Measurements from ENCODE around the gene SLC22A23.

The SLC22A23 gene

DNA sequence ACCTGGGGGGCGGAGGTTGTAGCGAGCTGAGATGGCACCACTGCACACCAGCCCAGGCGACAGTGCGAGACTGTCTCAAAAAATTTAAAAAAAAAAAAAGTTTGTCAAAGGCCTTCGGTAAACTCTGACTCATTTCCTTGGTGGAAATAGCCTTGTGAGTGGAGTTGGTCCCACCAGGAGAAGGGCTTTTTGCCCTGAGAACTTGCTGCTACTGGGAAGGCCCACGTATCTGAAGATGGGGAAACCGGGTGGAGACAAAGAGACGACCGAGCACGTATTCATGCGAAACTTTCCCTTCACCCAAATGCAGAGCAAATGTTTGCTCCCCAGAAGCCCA is 51.7 kb downstream of the SLC22A23 start:
- H3K4me3 Mint-ChIP-seq: no peak overlapping the region
- no peaks in the 10 kb centered on the region for H3K4me1 Mint-ChIP-seq (ENCODE audit: low read depth)
- H3K9me3 Mint-ChIP-seq: no peaks in the 10 kb centered on the region
- peaks cover 21% of the 10 kb centered on the region for H3K27me3 Mint-ChIP-seq (ENCODE audit: low read depth)
- H3K27ac Mint-ChIP-seq: no peak overlapping the region
- H3K36me3 Mint-ChIP-seq (ENCODE audit: low read depth): no peaks in the 10 kb centered on the region
- no peak for DNase-seq (ENCODE audit: low spot score)

DNA sequence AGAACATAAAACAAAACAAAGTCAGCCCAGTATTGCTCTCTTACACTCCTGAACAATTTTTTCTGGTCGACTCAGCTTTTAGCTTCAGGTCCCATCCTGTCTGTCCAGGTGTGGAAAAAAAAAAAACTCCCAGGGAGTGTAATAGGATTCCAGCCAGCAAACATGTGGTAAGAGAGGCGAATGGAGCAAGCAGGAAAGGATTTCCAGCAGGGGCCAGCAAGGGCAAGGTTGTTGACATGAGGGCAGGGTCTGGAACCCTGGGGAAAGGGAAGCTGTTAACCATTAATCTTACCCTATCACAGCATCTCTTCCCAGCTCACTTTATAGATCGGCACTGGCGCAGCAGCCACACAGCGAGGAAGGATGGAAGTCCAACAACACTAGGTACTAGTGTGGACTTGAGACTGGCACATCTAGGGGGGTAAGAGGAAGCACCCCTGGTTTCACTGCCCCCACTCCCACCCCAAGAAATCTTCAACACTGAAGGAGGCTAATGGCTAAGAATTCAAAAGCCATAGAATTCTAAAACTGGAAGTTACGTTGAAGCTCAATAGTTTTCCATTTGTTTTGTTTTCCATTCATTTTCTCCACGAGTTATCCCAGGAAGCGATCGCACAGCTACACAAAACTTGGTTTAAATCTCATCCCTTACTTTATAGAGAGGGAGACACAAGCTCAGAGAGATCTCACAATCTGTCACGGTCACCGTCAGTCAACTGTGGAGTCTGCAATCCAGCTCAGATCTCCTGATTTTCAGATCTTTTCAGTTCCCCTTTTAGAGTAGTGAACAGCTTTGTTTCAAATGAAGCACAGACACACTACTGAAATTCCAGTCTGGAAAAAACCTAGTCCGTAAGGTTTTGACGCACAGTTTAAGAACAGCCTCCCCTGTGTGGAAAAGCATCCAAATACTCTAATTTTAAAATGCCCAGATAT is 53.3 kb downstream of the SLC22A23 start:
- H3K4me1 Mint-ChIP-seq (ENCODE audit: low read depth): no peaks in the 10 kb centered on the region
- no peak overlapping the region for H3K27ac Mint-ChIP-seq
- H3K27me3 Mint-ChIP-seq (ENCODE audit: low read depth): peaks cover 12% of the 10 kb centered on the region
- H3K4me3 Mint-ChIP-seq: no peak overlapping the region
- H3K36me3 Mint-ChIP-seq (ENCODE audit: low read depth): no peaks in the 10 kb centered on the region
- no peaks in the 10 kb centered on the region for H3K9me3 Mint-ChIP-seq
- DNase-seq (ENCODE audit: low spot score): no peak

DNA sequence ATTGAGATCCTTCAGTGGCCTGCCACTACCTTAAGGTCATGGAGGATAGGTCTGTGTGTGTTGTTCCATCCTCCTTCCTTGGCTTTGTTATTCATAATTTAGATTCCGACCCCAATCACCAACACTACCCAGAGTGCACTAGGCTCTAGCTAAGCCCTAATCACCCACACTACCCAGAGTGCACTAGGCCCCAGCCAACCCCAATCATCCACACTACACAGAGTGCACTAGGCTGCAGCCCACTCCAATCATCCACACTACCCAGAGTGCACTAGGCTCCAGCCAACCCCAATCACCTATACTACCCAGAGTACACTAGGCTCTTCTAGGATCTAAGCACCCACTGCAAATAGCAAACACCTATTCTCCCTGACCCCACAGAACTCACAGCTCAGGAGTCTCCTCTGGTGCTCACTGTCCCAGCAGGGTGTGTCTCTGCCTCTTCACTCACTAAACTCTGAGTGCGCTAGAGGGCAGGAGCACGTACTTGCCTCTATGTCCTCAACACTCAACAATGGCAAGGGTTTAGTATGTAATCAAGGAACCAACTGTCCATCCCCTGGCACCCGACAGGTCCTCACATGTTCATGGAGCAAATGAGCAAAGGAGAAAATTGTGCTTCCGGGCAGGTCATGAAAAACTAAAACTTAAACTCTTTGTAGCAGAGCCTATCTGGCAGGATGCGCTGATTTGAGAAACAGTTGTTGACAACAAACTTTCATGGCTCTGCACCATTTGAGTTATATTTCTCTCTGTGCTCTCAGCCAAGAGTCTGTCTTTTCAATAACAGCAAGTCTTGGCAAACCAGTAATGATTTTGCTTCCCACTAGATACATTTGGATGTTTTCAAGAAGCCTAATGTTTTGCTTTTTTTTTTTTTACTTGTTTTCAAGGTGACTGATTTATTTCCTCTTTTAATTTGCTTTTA is 54.3 kb downstream of the SLC22A23 start:
- Mint-ChIP-seq H3K4me3 (no peak overlapping the region), H3K4me1 (ENCODE audit: low read depth) (no peaks in the 10 kb centered on the region), H3K36me3 (ENCODE audit: low read depth) (no peaks in the 10 kb centered on the region), H3K27ac (no peak overlapping the region), H3K27me3 (ENCODE audit: low read depth) (peaks cover 12% of the 10 kb centered on the region), H3K9me3 (no peaks in the 10 kb centered on the region)
- DNase-seq (ENCODE audit: low spot score): no peak

DNA sequence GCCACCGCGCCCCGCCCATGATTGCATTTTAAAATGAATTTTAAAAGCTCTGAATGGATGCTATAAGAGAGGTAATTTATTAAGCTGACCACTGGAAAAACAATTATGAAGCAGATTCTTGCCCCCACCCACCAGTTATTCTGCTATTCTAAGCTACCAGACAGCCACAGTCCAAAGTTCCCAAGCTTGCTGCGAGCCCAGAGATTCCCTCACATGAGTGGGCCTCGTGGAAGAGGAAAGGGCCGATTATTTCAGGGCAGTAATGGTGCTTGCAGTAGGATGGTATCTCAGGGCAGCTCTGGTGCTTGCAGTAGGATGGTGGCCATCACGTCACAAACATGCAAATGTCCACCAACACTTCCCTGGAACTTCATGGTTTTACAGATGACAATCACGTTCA is 56.7 kb downstream of the SLC22A23 start:
- no peak overlapping the region for H3K4me3 Mint-ChIP-seq
- no peak overlapping the region for H3K27ac Mint-ChIP-seq
- no peaks in the 10 kb centered on the region for H3K9me3 Mint-ChIP-seq
- no peaks in the 10 kb centered on the region for H3K4me1 Mint-ChIP-seq (ENCODE audit: low read depth)
- H3K36me3 Mint-ChIP-seq (ENCODE audit: low read depth): no peaks in the 10 kb centered on the region
- no peak for DNase-seq (ENCODE audit: low spot score)
- peaks cover 8% of the 10 kb centered on the region for H3K27me3 Mint-ChIP-seq (ENCODE audit: low read depth)

DNA sequence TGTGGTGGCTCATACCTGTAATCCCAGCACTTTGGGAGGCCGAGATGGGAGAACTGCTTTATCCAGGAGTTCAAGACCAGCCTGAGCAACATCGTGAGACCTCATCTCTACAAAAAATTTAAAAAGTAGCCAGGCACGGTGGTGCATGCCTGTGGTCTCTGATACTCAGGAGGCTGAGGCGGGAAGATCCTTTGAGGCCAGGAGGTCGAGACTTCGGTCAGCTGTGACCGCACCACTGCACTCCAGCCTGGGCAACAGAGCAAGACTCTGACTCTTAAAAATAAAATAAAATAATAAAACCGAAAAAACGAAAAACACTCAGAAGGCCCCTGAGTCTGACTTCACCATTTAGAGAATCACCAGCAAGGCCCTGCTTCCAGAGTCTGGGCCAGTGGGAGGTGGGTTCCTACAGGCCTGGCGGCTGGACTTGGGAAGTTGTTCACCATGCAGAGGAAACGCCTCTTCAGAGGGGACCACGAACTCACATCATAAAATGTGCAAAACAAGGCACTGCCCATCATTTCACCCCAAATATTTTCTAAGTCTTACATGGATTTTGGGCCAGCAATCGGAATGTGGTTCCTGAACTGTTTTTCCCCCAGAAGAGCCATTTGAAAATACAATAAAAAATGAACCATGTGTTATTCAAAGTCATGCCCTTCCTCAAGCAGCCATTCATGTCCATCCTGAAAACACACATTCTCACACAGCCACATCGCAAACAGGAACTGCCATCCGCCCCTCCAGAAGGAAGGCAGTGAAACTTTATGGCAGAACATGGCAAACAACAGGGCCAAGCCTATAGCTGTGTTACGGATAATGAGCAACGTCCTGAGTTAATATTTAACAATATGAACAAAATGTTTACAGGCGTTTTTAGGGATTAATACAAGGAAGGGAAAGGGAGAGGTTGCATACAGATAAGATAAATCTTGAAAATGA is 57.8 kb downstream of the SLC22A23 start:
- peaks cover 5% of the 10 kb centered on the region for H3K27me3 Mint-ChIP-seq (ENCODE audit: low read depth)
- H3K9me3 Mint-ChIP-seq: no peaks in the 10 kb centered on the region
- no peaks in the 10 kb centered on the region for H3K36me3 Mint-ChIP-seq (ENCODE audit: low read depth)
- DNase-seq (ENCODE audit: low spot score): no peak
- no peaks in the 10 kb centered on the region for H3K4me1 Mint-ChIP-seq (ENCODE audit: low read depth)
- no peak overlapping the region for H3K27ac Mint-ChIP-seq
- H3K4me3 Mint-ChIP-seq: no peak overlapping the region

DNA sequence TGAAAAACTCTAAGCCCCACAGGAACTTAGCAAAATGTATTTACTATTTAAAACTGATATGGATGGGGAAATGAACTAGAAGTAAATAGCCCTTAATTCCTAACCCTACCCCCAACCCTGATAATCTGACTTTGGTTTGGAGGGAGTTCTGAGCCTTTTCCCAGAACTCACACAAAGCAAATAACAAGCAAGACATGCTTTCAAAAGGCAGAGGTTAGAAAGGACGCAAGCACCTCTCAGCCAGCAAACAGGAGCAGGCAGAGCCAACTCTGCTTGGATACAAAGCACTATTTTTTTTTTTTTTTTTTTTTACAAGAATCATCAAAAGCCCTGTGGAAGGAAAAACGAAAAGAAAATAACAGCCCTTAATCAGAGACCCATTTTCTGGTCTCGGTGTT is 58.7 kb downstream of the SLC22A23 start:
- no peak overlapping the region for H3K4me3 Mint-ChIP-seq
- no peaks in the 10 kb centered on the region for H3K4me1 Mint-ChIP-seq (ENCODE audit: low read depth)
- no peak overlapping the region for H3K27ac Mint-ChIP-seq
- H3K36me3 Mint-ChIP-seq (ENCODE audit: low read depth): no peaks in the 10 kb centered on the region
- H3K27me3 Mint-ChIP-seq (ENCODE audit: low read depth): peaks cover 5% of the 10 kb centered on the region
- DNase-seq (ENCODE audit: low spot score): no peak
- no peaks in the 10 kb centered on the region for H3K9me3 Mint-ChIP-seq

DNA sequence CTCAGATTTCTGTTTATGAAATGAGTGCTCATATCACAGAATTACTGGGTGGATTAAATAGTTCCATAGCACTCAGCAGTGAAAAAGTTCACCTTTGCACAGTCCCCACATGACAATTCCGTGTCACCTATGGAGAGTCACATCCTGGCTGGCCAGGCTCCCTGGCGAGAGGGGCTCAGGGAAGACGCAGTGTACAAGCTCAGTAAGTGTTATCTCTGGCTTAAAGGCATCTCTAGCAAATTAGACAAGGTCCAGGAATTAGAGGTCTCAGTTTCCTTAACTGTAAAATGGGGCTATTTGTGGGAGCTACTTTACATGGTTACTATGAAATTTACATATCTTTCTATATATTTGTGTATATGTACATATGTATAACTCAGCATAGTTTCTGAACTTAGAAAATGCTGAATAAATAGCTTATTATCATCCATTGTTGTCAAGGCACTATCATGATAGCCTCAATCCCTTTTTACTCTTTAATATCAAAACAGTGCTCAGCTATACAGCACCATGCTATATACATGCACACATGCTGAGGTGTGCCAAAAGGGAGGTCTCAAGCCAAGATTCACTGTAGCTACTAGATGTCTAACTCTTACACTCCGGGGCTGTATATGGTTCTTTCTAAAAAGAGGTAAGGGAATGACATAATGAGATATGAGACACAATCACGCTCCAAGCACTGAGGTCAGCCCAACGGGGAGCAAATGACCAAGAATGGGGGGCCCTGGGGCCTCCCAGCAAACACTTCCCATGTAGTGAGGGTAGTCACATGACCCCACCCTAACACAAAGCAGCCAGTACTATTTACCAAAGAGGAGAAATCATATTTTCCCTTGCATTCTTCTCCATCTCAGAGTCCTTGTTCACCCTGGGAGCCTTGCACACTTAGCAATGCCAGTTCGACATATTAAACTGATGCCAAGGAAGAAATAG is 59.4 kb downstream of the SLC22A23 start:
- H3K9me3 Mint-ChIP-seq: no peaks in the 10 kb centered on the region
- H3K27ac Mint-ChIP-seq: no peak overlapping the region
- peaks cover 5% of the 10 kb centered on the region for H3K27me3 Mint-ChIP-seq (ENCODE audit: low read depth)
- no peaks in the 10 kb centered on the region for H3K4me1 Mint-ChIP-seq (ENCODE audit: low read depth)
- no peaks in the 10 kb centered on the region for H3K36me3 Mint-ChIP-seq (ENCODE audit: low read depth)
- DNase-seq (ENCODE audit: low spot score): no peak
- H3K4me3 Mint-ChIP-seq: no peak overlapping the region

DNA sequence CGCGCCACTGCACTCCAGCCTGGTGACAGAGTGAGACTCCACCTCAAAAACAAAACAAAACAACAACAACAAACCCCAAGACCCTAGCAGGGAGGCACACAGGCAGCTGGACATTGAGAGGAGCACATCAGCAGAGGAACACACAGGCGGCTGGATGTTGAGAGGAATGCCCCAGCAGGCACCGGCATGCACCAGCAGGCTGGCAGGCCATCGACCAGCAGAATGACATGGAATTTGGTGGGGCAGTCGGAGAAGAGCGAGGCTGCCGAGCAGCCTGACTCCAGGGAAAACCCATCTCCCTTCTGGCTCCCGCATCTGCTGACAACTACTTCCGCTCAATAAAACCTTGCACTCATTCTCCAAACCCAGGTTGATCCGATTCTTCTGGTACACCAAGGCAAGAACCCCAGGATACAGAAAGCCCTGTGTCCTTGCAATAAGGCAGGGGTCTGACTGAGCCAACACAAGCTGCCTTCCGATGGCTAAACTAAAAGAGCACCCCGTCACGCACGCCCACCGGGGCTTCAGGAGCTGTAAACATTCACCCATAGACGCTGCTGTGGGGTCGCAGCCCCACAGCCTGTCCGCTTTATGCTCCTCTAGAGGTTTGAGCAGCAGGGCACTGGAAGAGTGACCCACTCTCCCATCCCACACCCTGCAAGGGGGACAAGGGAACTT is 60.2 kb downstream of the SLC22A23 start:
- Mint-ChIP-seq H3K27ac (no peak overlapping the region), H3K4me3 (no peak overlapping the region), H3K36me3 (ENCODE audit: low read depth) (no peaks in the 10 kb centered on the region), H3K27me3 (ENCODE audit: low read depth) (no peaks in the 10 kb centered on the region), H3K9me3 (no peaks in the 10 kb centered on the region), H3K4me1 (ENCODE audit: low read depth) (no peaks in the 10 kb centered on the region)
- DNase-seq (ENCODE audit: low spot score): no peak

DNA sequence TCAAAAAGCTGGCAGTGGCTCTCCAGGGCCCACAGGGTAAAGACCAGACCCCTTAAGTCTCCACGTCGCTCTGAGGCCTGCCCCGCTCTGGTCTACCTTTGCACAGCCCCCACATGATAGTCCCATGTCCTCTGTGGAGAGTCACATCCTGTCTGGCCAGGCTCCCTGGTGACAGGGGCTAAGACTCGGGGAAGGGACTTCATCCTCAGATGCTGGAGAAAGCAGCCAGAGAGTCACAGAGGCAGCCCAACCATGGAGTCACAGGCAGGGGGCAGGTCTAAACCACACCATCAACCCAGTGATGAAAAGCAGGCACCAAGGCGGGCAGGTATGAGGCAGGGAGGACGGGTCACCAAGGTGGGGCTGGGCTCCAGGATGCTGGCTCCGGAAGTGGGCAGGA is 62.2 kb downstream of the SLC22A23 start:
- Mint-ChIP-seq H3K4me1 (ENCODE audit: low read depth) (no peaks in the 10 kb centered on the region), H3K4me3 (no peak overlapping the region), H3K27me3 (ENCODE audit: low read depth) (peaks cover 2% of the 10 kb centered on the region), H3K36me3 (ENCODE audit: low read depth) (no peaks in the 10 kb centered on the region), H3K27ac (no peak overlapping the region), H3K9me3 (no peaks in the 10 kb centered on the region)
- no peak for DNase-seq (ENCODE audit: low spot score)

DNA sequence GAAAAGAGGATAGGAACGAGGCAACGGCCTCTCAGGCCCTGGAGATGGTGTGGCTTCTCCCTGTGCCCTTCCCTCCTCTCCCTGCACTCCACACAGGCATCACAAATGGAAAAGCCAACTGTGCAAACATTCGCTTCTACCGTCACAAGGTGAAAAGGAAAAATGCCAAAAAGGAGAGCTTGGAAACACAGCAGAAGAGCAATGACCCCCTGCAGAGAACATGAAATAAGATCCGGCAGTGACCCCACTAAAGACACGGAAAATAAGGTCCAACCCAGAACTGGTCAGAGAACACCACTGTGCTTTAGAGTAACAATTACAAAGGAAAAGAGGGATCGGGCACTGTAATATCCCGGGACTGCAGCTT is 63.0 kb downstream of the SLC22A23 start:
- Mint-ChIP-seq H3K27ac (no peak overlapping the region), H3K4me3 (no peak overlapping the region), H3K36me3 (ENCODE audit: low read depth) (no peaks in the 10 kb centered on the region), H3K9me3 (no peaks in the 10 kb centered on the region), H3K27me3 (ENCODE audit: low read depth) (peaks cover 2% of the 10 kb centered on the region), H3K4me1 (ENCODE audit: low read depth) (no peaks in the 10 kb centered on the region)
- DNase-seq (ENCODE audit: low spot score): no peak

DNA sequence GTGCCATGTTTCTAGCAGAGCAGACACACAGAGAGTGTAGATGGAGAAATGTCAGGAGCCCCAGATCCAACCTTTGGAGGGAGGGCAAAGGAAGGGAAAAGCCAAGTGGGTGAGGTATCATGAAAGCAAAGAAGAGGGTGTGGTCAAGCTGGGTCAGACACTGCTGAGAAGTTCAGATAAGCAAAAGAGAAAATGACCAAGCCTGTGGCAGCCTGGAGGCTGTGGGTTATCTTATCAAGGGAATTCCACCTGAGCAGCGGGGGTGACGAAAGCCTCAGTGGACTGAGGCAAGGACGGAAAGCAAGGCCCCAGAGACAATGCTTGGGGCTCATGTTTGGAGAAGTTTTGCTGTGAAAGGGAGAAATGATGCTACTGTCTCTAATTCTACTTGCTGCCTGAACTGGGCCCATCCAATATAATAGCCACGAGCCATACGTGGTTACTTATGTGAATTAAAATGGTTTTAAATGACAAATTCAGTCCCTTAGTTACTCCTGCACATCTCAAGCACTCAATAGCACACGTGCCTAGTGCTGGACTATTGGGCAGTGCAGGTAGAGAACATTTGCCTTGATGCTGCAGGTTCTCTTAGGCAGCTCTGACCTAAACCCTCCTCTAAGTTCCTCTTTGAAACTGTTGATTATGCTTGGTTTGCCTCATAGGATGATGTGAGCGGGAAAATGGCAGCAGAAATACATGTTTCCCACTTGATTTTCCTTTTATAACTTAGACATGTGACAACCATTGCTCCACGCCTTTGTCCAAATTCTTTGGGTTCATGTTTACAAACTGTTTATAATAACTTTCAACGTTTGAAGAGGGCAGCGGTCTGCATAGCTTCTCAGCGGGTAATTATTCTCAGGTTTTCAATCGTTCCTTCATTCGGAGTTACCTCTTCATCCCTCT is 63.7 kb downstream of the SLC22A23 start:
- H3K9me3 Mint-ChIP-seq: no peaks in the 10 kb centered on the region
- H3K4me1 Mint-ChIP-seq (ENCODE audit: low read depth): no peaks in the 10 kb centered on the region
- no peak overlapping the region for H3K27ac Mint-ChIP-seq
- H3K4me3 Mint-ChIP-seq: no peak overlapping the region
- no peak for DNase-seq (ENCODE audit: low spot score)
- peaks cover 2% of the 10 kb centered on the region for H3K27me3 Mint-ChIP-seq (ENCODE audit: low read depth)
- H3K36me3 Mint-ChIP-seq (ENCODE audit: low read depth): no peaks in the 10 kb centered on the region

Data from T-helper 2 cell treated with Interferon-gamma antibody and Interleukin-4, amounts not matched to agents 5 μg/mL and 100 μg/mL, for 36 hours (primary cell).